Urinary bladder (tissue), 4 donors: ENCODE results near the gene EQTN. TPM values are rescaled to one million over a fixed set of nuclear protein-coding genes. Genes with fewer than 3 reads are reported as not detected.

Experiments used
- DNase-seq: peaks from one replicate; pipeline ENCODE4 v3.0.0-alpha.2; 2015; ENCODE audit errors: extremely low spot score
- H3K27ac ChIP-seq: one replicate; pipeline ENCODE4 v1.5.1; 2013; ENCODE audit warnings: low read depth, mild to moderate bottlenecking, moderate library complexity
- H3K36me3 ChIP-seq: one replicate; pipeline ENCODE4 v1.6.1; 2013; ENCODE audit warnings: mild to moderate bottlenecking, moderate library complexity; ENCODE audit not compliant: insufficient read depth
- H3K4me1 ChIP-seq: one replicate; pipeline ENCODE4 v1.6.1; 2013; ENCODE audit warnings: mild to moderate bottlenecking, moderate library complexity; ENCODE audit not compliant: insufficient read depth
- H3K4me3 ChIP-seq: one replicate; pipeline ENCODE4 v1.5.1; 2013; ENCODE audit warnings: low read depth, low read length
- WGBS: extraction: QIAGEN DNeasy Blood & Tissue Kit; methylation state at CpG from one replicate; pipeline ENCODE4 v1.1.7; 2013; 5-methylcytosine and 5-hydroxymethylcytosine counted together
- polyA plus RNA-seq: library from polyadenylated mRNA; stranded (reverse); fragments of 200-250 nt; gene quantifications from one replicate; pipeline ENCODE4 v1.2.3, GENCODE V29; 2013
- total RNA-seq: library from RNA; depleted of rRNA; stranded (reverse); fragments of >200 nt; gene quantifications from one replicate; pipeline ENCODE4 v1.2.3, GENCODE V29; 2014
- donor health status: healthy with polysubstance abuse.
- donor health status: healthy.

The EQTN gene
- total RNA-seq (0.74 TPM), polyA plus RNA-seq (0.13 TPM)

DNA sequence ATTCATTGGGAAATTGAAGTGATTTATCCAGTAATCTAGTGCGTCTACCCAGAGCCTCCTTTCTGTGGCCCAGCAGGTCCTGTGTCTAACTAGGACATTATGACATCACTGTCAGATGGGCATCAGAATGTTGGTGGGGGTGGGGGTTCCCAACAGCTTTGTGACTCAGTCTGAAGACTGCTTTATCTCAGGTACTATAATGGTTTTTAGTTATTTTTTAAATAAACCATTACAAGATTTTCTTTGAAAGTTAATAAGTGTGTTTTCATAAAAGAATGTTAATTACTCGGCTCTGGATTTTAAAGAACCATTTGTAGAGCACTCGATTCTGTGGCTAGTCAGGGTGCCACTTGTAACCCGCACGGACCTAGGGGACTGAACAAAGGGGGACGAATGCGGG is at the start of gene EQTN:
TSS of gene EQTN (minus strand) at position 101 of the 400 bp plus-strand sequence. CDS start at position 6, 95 bp downstream.
- 79% methylated on average over 7 of the region's 7 CpGs for WGBS
- no peak for DNase-seq

DNA sequence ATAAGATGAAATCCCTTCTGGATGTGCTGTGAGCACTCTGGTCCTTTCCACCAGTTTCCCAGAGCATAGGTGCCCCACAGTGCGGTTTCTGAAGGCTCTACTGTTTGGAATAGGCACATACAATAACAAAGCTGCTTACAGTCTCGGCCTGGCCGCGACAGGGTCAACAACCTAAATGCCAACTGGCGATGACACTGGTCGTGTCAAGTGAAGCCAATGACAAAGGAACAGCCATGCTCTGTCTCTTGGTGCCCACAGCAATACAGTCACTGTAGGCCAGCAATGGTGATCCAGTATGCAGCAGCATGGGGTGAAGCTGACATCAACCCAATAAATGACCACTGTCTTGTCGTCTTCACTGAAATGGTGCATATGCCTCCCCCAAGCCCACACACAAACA is 47.8 kb upstream of the EQTN start:
- 97% methylated on average over 7 of the region's 7 CpGs for whole genome bisulfite sequencing
- H3K4me1 ChIP-seq: no peaks in the 10 kb centered on the region
- H3K36me3 ChIP-seq: no peaks in the 10 kb centered on the region
- H3K4me3 ChIP-seq: no peak overlapping the region
- DNase-seq: no peak
- H3K27ac ChIP-seq: no peak overlapping the region

More for the DNA sequence above, at the start of gene EQTN:
- H3K27ac ChIP-seq: no peak within 1 kb of the TSS
- H3K4me1 ChIP-seq: no peaks in the 10 kb centered on the region
- H3K4me3 ChIP-seq: no peak within 1 kb of the TSS
- H3K36me3 ChIP-seq: no peaks in the 10 kb centered on the region

DNA sequence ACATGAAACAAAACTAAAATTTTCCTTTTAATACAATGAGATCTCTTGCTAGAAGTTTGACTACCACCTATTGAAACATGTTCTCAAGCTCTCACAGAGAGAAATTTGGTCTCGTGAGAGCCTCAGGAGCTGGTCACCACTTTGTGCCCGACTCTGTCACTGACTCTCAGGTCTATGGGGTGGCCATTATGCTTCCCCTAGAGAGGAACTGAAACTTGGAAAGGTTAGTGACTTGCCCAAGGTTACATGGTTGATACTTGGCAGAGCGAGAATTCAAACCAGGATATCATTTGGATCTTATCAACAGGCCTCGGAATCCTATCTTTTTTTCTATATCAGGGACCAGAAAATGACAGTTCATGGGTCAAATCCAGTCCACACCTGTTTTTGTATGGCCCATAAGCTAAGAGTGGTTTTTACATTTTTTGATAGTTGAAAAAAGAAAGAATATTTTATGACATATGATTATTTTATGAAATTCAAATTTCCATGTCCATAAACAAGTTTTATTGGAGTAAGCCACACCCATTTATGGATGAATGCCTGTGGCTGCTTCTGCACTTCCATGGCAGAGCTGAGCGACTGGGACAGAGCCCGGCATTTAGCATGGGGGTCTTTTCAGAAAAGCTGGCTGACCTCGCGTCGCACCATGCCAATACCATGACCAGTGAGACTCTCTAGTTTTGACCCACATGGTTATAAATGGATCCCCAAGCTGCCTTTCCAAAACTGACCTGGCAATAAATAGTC is 44.8 kb upstream of the EQTN start:
- Histone ChIP-seq H3K27ac (no peak overlapping the region), H3K4me1 (no peaks in the 10 kb centered on the region), H3K4me3 (no peak overlapping the region), H3K36me3 (no peaks in the 10 kb centered on the region)
- 82% methylated on average over 9 of the region's 9 CpGs for WGBS
- DNase-seq: no peak

DNA sequence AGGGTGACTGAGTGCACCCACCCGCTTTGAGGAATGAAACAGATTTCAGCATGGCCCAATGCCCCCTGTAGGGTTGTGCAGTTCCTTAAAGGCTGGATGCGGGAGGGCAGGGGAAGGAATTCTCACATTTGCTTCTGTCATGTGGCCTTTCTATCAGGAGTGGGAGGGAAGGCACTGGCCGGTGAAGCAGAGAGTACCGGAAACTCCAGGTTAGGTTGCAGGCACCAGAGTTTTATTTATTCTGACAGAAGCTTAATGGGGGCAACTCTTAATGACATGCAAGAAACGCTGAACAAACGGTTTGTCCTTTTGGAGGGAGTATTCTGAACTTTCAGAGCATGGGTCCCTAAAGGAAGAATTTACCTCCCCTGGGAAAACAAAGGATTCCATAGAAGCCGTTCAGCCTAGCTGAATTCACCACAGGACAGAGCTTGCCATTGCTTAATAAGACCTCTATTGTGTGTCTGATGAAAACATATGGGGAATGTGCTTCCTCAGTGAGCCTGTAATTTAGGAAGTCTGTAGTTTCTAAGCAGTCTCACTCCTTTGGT is 44.1 kb upstream of the EQTN start:
- Histone ChIP-seq H3K27ac (no peak overlapping the region), H3K4me3 (no peak overlapping the region), H3K36me3 (no peaks in the 10 kb centered on the region), H3K4me1 (no peaks in the 10 kb centered on the region)
- DNase-seq: no peak
- WGBS: 75% methylated on average over 7 of the region's 7 CpGs

DNA sequence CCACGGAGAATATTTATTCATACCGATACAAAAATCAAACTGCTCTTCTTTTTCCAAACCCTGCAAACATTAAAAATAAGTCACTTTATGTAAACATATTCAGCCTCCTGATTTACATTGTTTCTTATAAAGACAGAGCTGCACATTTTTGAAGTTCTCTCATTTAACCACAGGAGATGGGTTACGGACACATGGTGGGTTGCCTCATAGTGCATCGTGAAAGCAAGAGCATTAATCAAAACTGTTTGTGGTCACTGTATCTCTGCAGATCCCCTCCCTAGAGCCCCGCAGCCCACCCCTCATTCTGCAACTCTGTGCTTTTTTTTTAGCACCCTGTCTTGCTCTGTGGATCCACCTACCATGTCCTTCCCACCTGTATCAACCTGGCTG is 43.3 kb upstream of the EQTN start:
- no peaks in the 10 kb centered on the region for H3K4me1 ChIP-seq
- 50% methylated on average over 5 of the region's 5 CpGs for WGBS
- no peak overlapping the region for H3K4me3 ChIP-seq
- no peak overlapping the region for H3K27ac ChIP-seq
- no peak for DNase-seq
- no peaks in the 10 kb centered on the region for H3K36me3 ChIP-seq

DNA sequence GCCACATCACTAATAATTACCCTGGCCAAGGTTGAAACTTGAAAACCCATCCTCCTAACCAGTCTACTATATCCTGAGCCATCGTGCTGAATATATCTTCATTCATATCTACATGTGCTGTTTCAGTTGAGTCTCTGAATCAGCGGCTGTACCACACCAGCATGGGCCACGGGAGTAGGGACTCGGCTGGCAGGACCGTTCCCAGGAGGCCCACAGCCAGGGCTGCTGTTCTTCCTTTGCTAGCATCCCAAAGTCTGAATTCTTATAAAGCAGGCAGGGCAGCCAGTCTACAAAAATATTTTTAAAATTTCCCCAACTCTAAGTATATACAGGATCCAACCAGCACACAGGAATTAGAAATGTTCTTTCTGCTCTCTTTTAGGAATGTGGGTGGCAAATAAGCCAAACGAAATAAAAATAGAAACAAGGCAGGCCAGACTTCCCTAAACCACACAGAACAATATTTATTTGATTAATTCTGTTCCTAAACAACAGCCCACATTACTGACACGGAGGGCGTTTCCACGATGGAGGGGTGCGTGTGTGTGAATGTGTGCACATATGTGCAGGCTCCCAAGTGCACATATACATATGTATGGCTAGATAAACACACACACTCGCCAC is 42.8 kb upstream of the EQTN start:
- Histone ChIP-seq H3K4me3 (no peak overlapping the region), H3K36me3 (no peaks in the 10 kb centered on the region), H3K4me1 (no peaks in the 10 kb centered on the region), H3K27ac (no peak overlapping the region)
- DNase-seq: no peak
- 35% methylated on average over 11 of the region's 11 CpGs for WGBS

DNA sequence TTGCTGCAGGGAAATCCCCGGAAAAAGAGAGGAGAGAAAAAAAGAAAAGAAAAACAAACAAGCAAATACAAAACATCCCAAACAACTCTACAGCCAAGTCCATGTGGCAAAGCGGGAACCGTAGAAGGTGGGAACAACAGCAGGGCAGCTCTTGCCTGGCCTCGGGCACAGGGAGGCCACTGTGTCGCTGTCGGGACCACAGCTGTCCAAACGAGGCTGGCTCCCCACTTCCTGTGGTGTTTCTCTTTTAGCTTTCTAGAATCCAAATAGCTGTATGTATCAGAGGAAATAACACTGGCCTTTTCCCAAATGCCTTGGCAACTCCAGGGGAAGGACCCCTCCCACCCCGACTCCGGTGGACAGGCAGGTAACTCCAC is 41.6 kb upstream of the EQTN start:
- H3K4me1 ChIP-seq: no peaks in the 10 kb centered on the region
- no peaks in the 10 kb centered on the region for H3K36me3 ChIP-seq
- no peak for DNase-seq
- no peak overlapping the region for H3K27ac ChIP-seq
- 50% methylated on average over 9 of the region's 9 CpGs for WGBS
- H3K4me3 ChIP-seq: no peak overlapping the region

DNA sequence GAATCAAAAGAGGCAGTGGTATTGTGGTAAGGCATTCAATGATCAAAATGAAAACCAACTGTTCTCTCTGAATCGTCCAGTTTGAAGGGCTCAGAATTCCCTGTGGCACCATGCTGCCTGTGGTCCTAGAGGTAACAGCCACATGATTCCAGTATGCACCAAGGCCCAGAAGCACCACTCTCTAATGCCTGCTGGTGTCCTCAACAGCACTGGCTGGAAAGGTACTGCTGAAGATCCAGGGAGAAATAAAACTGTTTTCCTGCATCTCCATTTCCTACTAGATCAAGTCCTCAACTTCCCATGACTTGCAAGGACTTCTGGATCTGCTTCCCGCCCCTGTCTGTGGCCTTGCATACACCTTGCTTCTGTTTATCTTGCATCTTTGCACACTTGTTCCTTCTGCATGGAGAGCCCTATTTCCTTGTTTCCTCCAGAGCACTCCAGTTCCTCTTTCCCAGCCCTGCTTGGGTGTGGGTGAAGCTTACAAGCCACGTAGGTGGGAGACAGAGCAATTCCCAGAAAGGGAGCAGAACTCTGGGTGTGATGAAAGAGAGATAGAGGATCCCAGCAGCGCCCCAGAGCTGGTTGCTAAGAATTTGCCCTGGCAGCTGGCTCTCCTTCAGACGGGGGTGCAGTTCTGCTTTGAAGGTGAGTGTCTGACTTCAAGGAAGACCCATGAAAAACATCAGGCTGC is 41.0 kb upstream of the EQTN start:
- DNase-seq: no peak
- no peak overlapping the region for H3K27ac ChIP-seq
- no peaks in the 10 kb centered on the region for H3K4me1 ChIP-seq
- H3K4me3 ChIP-seq: no peak overlapping the region
- 68% methylated on average over 5 of the region's 5 CpGs for WGBS
- no peaks in the 10 kb centered on the region for H3K36me3 ChIP-seq

DNA sequence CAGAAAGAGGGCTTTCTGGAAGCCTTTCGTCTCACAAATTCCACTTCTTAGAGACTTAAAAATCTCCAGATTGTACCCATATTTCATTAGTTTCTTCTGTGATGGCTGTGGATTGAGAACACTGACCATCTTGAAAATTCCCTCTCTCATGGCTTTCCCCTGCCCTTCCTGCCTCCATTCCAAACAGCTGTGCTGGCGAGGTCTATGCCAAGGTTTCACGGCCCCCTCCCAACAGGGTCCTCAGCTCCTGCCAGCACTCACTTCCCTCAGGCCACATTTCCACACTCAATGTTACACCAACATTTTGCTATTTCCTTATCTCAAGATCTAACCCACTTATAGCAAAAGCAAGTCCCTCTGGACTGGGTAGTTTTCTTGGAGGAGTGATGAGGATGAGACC is 40.3 kb upstream of the EQTN start:
- WGBS: 83% methylated on average over 3 of the region's 3 CpGs
- Histone ChIP-seq H3K4me3 (no peak overlapping the region), H3K36me3 (no peaks in the 10 kb centered on the region), H3K27ac (no peak overlapping the region), H3K4me1 (no peaks in the 10 kb centered on the region)
- no peak for DNase-seq

DNA sequence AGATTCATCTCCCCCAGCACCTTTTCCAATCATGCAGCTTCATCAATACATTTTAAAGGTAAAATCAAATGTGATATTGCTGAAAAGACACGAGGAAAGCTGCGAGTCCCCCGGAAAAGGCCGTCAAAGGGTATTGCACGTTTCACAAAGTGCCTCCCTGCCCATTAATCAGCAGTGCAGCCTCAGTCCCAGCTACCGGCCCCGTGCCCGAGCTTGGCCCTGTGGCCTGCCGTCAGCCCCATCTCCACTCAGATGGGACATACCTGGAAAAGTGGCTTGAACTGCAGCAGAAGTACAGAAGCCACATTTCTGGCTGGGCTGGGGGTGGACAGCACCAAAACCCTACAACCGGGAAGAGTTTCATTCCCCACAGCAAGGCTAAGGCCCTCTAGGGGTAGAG is 39.9 kb upstream of the EQTN start:
- no peak overlapping the region for H3K4me3 ChIP-seq
- no peaks in the 10 kb centered on the region for H3K36me3 ChIP-seq
- no peak for DNase-seq
- WGBS: 94% methylated on average over 10 of the region's 10 CpGs
- no peaks in the 10 kb centered on the region for H3K4me1 ChIP-seq
- H3K27ac ChIP-seq: no peak overlapping the region

DNA sequence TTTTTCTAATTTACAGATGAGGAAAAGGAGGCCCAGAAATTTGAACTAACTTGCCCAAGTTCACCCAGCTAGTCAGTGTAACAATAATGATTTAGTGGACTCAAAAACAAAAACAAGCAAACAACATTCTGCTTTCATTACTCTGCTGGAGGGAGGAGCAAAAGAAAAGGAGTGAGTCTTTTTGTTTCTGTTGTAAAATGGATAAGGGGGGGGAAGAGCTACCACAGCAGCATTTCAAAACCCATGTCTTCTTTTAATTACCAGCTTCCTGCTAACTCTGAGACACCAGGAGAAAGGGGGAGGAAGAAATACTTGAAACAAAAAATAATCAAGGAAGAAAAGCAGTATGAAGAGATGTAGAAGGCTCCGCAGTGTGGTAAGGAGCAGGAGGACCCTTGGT is 39.2 kb upstream of the EQTN start:
- no peak overlapping the region for H3K4me3 ChIP-seq
- no peaks in the 10 kb centered on the region for H3K4me1 ChIP-seq
- no peak for DNase-seq
- H3K27ac ChIP-seq: no peak overlapping the region
- no peaks in the 10 kb centered on the region for H3K36me3 ChIP-seq
- WGBS: 98% methylated on average over 1 of the region's 1 CpG

DNA sequence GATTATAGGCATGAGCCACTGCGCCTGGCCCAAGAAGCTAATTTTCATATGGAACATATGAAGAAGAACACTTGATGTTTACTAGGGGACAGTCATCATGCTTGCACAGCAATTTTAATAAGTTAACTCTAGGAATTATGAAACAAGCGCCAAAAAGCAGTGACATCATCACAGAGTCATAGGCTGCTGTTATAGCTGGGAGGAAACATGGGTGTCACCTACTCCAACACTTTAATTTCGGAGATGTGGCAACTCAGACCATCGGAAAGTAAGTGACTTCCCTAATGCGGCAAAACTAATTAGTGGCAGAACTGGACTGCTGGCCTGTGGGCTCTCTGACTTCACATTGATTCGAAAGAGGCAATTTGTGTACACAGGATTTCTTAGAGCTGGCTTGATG is 38.1 kb upstream of the EQTN start:
- WGBS: 87% methylated on average over 6 of the region's 6 CpGs
- Histone ChIP-seq H3K4me3 (no peak overlapping the region), H3K27ac (no peak overlapping the region)

DNA sequence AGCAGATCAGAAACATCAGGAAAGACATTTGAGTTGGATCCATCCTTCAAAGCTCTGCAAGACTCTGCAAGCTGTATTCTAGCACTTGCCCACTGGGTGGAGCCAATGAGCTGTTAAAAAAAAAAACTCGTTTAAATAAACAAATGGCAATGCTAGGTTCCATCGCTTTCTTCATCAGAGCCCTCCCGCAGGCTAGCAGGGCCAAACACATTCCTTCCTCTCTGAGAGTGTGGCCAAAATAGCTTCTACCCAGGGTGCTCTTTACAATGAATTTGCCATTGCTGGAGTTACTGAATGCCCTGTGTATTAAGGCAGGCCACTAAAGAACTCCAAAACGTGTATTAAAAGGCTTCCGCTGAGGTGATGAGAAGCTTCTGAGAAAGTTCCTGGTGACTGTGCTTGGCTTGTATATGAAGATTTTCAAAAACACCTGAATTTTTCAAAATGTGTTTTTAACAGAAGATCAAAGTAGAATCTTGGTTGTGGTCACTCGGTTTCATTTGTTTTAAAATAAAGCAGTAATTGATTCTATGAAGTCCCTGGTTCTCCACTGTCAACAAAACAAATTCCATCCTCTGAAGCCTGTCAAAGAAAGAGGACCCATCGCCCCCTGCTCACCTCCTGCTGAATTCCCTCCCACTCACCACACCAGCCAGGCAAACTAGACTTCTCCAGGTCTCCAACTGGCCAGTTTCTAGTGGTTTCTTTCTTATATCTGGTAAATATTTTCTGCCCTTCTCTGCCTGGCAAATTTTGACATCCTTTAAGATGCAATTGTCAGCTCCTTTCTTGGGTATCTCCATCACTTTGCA is 36.5 kb upstream of the EQTN start:
- whole genome bisulfite sequencing: 41% methylated on average over 7 of the region's 7 CpGs
- Histone ChIP-seq H3K4me1 (no peaks in the 10 kb centered on the region), H3K4me3 (no peak overlapping the region), H3K36me3 (no peaks in the 10 kb centered on the region), H3K27ac (no peak overlapping the region)
- DNase-seq: peak; percentile 72

More for the DNA sequence above, 38.1 kb upstream of the EQTN start:
- no peak for DNase-seq
- H3K4me1 ChIP-seq: no peaks in the 10 kb centered on the region
- no peaks in the 10 kb centered on the region for H3K36me3 ChIP-seq
